WTC11 (cell line): Measurements from ENCODE around the gene CLDN5.

Experiments
- CREM ChIP-seq: sonication (generic); formaldehyde crosslinking; IDR thresholded peaks from 2 replicates; pipeline ENCODE4 v1.8.1; 2022; ENCODE audit warnings: mild to moderate bottlenecking, missing genetic modification reagents, moderate library complexity
- ESRRA ChIP-seq: sonication (generic); formaldehyde crosslinking; IDR thresholded peaks from 2 replicates; pipeline ENCODE4 v1.8.1; 2022; ENCODE audit warnings: mild to moderate bottlenecking, missing genetic modification reagents, borderline replicate concordance
- ETV6 ChIP-seq: sonication (generic); formaldehyde crosslinking; IDR thresholded peaks from 2 replicates; pipeline ENCODE4 v1.8.1; 2022; ENCODE audit warnings: mild to moderate bottlenecking, missing genetic modification reagents
- FOXJ3 ChIP-seq: sonication (generic); formaldehyde crosslinking; IDR thresholded peaks from 2 replicates; pipeline ENCODE4 v1.9.0; 2021; ENCODE audit warnings: missing genetic modification reagents, mild to moderate bottlenecking, borderline replicate concordance
- FOXK1 ChIP-seq: sonication (generic); formaldehyde crosslinking; IDR thresholded peaks from 2 replicates; pipeline ENCODE4 v1.8.0; 2022; ENCODE audit warnings: mild to moderate bottlenecking, moderate library complexity, missing genetic modification reagents
- GABPB1 ChIP-seq: sonication (generic); formaldehyde crosslinking; IDR thresholded peaks from 2 replicates; pipeline ENCODE4 v1.8.1; 2023; ENCODE audit warnings: mild to moderate bottlenecking, missing genetic modification reagents
- RORB ChIP-seq: fragments of 250-450 bp; sonication (Bioruptor Pico); IDR thresholded peaks from 2 replicates; pipeline ENCODE4 v1.9.0; 2021; ENCODE audit warnings: mild to moderate bottlenecking
- SMAD3 ChIP-seq: sonication (generic); formaldehyde crosslinking; IDR thresholded peaks from 2 replicates; pipeline ENCODE4 v1.8.0; 2022; ENCODE audit warnings: missing genetic modification reagents, mild to moderate bottlenecking, borderline replicate concordance
- TEAD4 ChIP-seq: sonication (generic); formaldehyde crosslinking; IDR thresholded peaks from 2 replicates; pipeline ENCODE4 v1.8.0; 2022; ENCODE audit warnings: mild to moderate bottlenecking, missing genetic modification reagents
- TF ChIP-seq, protein P1 (sequence below): sonication (generic); formaldehyde crosslinking; IDR thresholded peaks from 2 replicates; pipeline ENCODE4 v1.8.1; 2023; ENCODE audit warnings: mild to moderate bottlenecking, moderate library complexity, missing genetic modification reagents
- TF ChIP-seq, protein P2 (sequence below): fragments of 200-600 bp; IDR thresholded peaks from 2 replicates; pipeline ENCODE4 v1.8.0; 2022; ENCODE audit warnings: antibody characterized with exemption
- TF ChIP-seq, protein P3 (sequence below): sonication (generic); formaldehyde crosslinking; IDR thresholded peaks from 2 replicates; pipeline ENCODE4 v1.8.0; 2022; ENCODE audit warnings: mild to moderate bottlenecking, missing genetic modification reagents
- TF ChIP-seq, protein P4 (sequence below): fragments of 250-450 bp; sonication (Bioruptor Pico); IDR thresholded peaks from 2 replicates; pipeline ENCODE4 v1.9.0; 2021; ENCODE audit warnings: mild to moderate bottlenecking
- TF ChIP-seq, protein P5 (sequence below): sonication (generic); formaldehyde crosslinking; IDR thresholded peaks from 2 replicates; pipeline ENCODE4 v1.8.0; 2022; ENCODE audit warnings: mild to moderate bottlenecking, missing genetic modification reagents

DNA sequence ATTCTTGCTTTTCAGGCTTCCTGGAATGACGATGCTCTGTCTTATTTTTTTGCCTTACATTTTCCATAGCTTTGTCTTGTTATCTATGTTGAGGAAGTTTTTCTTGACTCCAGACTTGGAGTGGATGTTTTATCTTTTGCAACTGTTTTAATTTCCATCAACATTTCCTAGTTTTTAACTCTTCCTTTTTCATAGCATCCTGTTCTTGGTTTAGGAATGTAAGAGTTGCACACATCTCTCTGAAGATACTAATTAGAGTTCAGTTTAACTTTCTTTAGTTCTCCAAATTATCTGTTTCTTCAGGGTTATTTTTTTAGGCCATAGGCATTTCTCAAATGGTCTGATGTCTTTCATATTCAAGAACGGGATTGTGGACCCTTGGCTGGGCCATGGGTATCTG is 10.4 kb downstream of the CLDN5 start:
- TF ChIP-seq, protein P1, sequence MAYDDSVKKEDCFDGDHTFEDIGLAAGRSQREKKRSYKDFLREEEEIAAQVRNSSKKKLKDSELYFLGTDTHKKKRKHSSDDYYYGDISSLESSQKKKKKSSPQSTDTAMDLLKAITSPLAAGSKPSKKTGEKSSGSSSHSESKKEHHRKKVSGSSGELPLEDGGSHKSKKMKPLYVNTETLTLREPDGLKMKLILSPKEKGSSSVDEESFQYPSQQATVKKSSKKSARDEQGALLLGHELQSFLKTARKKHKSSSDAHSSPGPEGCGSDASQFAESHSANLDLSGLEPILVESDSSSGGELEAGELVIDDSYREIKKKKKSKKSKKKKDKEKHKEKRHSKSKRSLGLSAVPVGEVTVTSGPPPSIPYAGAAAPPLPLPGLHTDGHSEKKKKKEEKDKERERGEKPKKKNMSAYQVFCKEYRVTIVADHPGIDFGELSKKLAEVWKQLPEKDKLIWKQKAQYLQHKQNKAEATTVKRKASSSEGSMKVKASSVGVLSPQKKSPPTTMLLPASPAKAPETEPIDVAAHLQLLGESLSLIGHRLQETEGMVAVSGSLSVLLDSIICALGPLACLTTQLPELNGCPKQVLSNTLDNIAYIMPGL (CRISPR knock-in tag): no peak
- TF ChIP-seq SMAD3 (no peak), TEAD4 (CRISPR knock-in tag) (no peak), GABPB1 (CRISPR knock-in tag) (no peak), FOXK1 (CRISPR knock-in tag) (no peak), CREM (CRISPR knock-in tag) (no peak), RORB (CRISPR knock-in tag) (no peak), ESRRA (CRISPR knock-in tag) (no peak), FOXJ3 (CRISPR knock-in tag) (no peak), ETV6 (no peak)
- TF ChIP-seq, protein P2, sequence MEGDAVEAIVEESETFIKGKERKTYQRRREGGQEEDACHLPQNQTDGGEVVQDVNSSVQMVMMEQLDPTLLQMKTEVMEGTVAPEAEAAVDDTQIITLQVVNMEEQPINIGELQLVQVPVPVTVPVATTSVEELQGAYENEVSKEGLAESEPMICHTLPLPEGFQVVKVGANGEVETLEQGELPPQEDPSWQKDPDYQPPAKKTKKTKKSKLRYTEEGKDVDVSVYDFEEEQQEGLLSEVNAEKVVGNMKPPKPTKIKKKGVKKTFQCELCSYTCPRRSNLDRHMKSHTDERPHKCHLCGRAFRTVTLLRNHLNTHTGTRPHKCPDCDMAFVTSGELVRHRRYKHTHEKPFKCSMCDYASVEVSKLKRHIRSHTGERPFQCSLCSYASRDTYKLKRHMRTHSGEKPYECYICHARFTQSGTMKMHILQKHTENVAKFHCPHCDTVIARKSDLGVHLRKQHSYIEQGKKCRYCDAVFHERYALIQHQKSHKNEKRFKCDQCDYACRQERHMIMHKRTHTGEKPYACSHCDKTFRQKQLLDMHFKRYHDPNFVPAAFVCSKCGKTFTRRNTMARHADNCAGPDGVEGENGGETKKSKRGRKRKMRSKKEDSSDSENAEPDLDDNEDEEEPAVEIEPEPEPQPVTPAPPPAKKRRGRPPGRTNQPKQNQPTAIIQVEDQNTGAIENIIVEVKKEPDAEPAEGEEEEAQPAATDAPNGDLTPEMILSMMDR: no peak
- TF ChIP-seq, protein P3, sequence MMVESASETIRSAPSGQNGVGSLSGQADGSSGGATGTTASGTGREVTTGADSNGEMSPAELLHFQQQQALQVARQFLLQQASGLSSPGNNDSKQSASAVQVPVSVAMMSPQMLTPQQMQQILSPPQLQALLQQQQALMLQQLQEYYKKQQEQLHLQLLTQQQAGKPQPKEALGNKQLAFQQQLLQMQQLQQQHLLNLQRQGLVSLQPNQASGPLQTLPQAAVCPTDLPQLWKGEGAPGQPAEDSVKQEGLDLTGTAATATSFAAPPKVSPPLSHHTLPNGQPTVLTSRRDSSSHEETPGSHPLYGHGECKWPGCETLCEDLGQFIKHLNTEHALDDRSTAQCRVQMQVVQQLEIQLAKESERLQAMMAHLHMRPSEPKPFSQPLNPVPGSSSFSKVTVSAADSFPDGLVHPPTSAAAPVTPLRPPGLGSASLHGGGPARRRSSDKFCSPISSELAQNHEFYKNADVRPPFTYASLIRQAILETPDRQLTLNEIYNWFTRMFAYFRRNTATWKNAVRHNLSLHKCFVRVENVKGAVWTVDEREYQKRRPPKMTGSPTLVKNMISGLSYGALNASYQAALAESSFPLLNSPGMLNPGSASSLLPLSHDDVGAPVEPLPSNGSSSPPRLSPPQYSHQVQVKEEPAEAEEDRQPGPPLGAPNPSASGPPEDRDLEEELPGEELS (CRISPR knock-in tag): no peak
- TF ChIP-seq, protein P4, sequence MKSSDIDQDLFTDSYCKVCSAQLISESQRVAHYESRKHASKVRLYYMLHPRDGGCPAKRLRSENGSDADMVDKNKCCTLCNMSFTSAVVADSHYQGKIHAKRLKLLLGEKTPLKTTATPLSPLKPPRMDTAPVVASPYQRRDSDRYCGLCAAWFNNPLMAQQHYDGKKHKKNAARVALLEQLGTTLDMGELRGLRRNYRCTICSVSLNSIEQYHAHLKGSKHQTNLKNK: no peak
- TF ChIP-seq, protein P5, sequence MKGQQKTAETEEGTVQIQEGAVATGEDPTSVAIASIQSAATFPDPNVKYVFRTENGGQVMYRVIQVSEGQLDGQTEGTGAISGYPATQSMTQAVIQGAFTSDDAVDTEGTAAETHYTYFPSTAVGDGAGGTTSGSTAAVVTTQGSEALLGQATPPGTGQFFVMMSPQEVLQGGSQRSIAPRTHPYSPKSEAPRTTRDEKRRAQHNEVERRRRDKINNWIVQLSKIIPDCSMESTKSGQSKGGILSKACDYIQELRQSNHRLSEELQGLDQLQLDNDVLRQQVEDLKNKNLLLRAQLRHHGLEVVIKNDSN (CRISPR knock-in tag): no peak
